HG02970 (cell line): ENCODE results near the gene NEDD1.

ENCODE experiments used
- ATAC-seq: cut with Tn5 transposase; IDR thresholded peaks from one replicate; pipeline ENCODE4 v1.9.1; 2021; ENCODE audit warnings: mild to moderate bottlenecking, moderate library complexity, moderate number of reproducible peaks; ENCODE audit not compliant: unreplicated experiment, low FRiP score

The NEDD1 gene

DNA sequence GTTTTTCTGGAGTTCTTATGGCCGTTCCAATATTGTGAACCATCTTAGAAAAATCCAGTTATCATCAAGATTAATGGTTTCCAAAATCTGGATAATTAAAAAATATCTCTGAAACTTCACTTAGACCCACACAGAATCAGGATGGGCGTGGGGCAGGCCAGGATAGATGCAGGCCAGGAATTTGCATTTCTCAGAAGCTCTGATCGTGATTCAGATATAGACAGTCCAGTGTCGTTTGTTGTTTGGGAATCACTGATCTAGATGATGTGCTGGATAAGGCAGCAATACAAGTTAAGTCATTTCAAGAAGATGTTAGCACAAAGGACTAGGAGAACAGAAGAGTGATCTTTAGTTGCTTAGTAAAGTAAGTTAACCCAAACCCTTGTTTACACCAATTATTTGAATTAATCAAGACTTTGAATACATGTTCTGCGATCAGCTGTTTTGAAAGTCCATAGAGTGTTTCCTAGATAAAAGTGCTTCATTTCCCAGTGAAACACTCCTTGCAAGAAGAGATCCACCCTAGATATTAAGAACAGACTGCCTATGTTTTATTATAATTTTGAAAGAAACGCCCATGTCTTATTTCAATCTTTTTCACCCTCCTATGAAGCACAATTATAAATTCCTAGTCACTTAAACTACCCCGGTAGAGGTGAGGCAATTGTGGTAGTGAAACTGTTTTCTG is 90.9 kb downstream of the NEDD1 start:
- no peak for ATAC-seq

DNA sequence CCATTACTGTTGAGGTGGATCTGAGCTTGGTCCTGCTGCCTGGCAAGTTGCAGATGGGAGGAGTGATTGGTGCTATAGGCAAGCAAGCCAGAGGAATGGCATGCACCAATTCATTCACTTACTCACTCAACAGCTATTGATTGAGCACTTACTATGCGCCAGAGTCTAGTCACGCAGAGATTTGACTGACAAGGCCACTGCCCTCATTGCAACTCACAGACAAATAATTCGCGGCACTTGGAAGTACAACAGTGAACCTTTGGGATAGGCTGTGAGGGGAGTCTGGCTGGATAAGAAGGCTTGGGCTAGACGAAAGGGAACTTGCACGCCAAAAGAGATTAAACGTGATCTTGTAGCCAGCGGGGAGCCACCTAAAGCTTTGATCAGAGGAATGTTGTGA is 96.2 kb downstream of the NEDD1 start:
- no peak for ATAC-seq
